ENCODE data around the gene ATXN7L2. TPM values are rescaled to one million over a fixed set of nuclear protein-coding genes. Genes with fewer than 3 reads are reported as not detected.

The ATXN7L2 gene
- polyA plus RNA-seq, 4 donors = 9.0 to 10.2 (median 9.8) TPM

- DNase-seq (ENCODE audit: low read depth in 4 of 4, low spot score in 3 of 4) = no peak
Observed at GRCh38 chr1:109495738-109496137, 12.0 kb downstream of the ATXN7L2 start.

- no peak for DNase-seq (ENCODE audit: low read depth in 4 of 4, low spot score in 3 of 4)
Observed at GRCh38 chr1:109497449-109498160, 13.9 kb downstream of the ATXN7L2 start.

- peak in 1 of 4 donors; percentile 59 for DNase-seq (ENCODE audit: low read depth in 4 of 4, low spot score in 3 of 4)
Observed at GRCh38 chr1:109498161-109498801, 14.6 kb downstream of the ATXN7L2 start.

DNA sequence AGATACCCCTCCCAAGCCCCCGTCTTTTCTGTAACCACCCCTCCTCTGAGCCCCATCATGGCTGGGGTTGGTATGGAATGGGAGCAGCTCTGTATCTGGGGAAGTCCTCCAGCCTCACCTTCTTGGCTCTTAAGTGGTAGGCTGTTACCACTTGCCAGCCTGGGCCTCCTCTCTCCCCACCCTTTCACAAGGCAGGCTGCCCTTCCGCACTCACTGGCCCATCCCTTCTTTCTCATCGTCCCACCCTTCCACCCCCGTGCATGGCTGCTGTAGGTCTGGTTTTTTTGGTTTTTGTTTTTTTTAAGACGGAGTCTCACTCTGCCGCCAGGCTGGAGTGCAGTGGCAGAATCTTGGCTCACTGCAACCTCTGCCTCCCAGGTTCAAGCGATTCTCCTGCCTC is 15.4 kb downstream of the ATXN7L2 start:
- no peak for DNase-seq (ENCODE audit: low read depth in 4 of 4, low spot score in 3 of 4)

GRCh38 chr1:109499661-109500536 is 16.2 kb downstream of the ATXN7L2 start:
- no peak for DNase-seq (ENCODE audit: low read depth in 4 of 4, low spot score in 3 of 4)

GRCh38 chr1:109500941-109501381 is 17.3 kb downstream of the ATXN7L2 start:
- no peak for DNase-seq (ENCODE audit: low read depth in 4 of 4, low spot score in 3 of 4)

- no peak for DNase-seq (ENCODE audit: low read depth in 4 of 4, low spot score in 3 of 4)
Observed at GRCh38 chr1:109501644-109502363, 18.1 kb downstream of the ATXN7L2 start.

DNA sequence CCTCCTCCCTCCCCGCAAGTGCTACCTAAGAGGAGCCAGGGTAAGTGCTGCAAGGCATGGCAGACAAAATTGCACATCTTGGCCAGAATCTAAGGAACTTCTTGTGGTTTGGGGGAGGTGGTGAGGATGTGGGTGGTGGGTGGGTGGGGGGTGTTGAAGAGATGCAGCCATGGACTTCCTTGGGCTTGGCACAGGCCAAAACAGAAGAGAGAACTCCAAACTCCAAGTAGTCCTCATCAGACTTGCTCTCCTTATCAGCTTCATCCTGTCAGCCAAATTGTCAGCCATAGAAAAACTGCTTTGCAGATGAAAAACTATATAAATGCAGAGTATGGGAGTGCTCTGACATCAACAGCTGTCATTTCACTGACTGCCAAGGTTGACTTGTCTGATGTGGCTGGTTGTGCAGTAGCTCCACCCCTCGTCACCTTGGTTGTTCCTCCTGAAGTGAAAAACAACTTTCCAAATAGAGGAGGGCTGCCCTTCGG is 18.7 kb downstream of the ATXN7L2 start:
- no peak for DNase-seq (ENCODE audit: low read depth in 4 of 4, low spot score in 3 of 4)

DNA sequence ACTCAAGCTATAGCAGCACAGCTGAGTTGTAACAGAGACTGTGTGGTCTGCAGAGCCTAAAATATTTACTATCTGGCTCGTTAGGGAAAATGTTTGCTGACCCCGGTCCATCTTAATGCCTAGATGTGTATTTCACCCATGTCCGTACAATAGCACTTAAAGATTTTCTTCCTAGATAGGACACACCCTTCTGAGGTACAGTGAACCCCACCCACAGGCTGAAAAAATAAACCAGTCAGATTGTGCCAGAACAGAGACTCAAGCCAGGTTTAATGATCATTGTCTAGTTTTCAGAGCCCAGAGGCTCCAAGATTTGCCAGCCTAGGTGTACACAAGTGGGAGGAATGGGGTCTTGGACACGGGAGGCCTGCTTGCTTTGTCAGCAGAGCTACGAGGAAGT is 20.2 kb downstream of the ATXN7L2 start:
- no peak for DNase-seq (ENCODE audit: low read depth in 4 of 4, low spot score in 3 of 4)

DNA sequence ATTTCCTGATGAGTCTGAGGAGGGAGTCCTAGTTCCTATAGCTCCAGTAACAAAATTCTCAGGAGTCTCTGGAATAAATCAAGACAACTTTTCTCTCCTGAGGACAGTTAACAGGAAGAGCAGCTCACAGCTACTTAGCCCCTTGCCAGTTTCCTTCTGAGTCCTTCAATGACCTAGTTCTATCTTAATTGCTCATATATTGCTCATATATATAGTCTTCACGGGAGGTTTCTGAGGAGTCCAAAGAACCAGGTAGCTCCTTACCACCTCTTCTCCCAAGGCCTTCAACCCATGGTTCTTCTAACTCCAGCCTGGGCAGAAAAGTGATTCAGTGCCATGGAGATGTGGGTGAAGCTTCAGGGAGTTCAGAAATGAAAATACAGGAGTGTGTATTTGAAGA is 21.3 kb downstream of the ATXN7L2 start:
- DNase-seq (ENCODE audit: low read depth in 4 of 4, low spot score in 3 of 4) = no peak

GRCh38 chr1:109508001-109508872 is 24.5 kb downstream of the ATXN7L2 start:
- DNase-seq (ENCODE audit: low read depth in 4 of 4, low spot score in 3 of 4) = no peak

DNA sequence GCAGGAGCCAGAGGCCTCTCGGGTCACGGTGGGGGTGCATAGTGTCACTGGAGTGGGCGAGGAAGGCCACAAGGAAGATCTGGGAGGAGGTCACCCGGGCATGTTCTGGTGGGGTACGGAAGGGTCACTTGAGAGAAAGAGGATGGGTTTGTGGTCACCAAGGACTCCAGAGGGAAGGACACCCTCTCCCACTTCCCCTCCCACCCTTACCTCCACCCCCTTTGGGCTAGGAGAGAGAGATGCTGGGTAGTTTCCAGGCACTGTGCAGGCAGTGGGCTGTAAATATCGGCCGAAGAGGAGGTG is 25.1 kb downstream of the ATXN7L2 start:
- no peak for DNase-seq (ENCODE audit: low read depth in 4 of 4, low spot score in 3 of 4)

- no peak for DNase-seq (ENCODE audit: low read depth in 4 of 4, low spot score in 3 of 4)
Observed at GRCh38 chr1:109509176-109510134, 25.8 kb downstream of the ATXN7L2 start, which contains the start of gene AMIGO1. TSS of gene AMIGO1 (minus strand) at chr1:109509727. CDS start at chr1:109508912, 815 bp downstream.

DNA sequence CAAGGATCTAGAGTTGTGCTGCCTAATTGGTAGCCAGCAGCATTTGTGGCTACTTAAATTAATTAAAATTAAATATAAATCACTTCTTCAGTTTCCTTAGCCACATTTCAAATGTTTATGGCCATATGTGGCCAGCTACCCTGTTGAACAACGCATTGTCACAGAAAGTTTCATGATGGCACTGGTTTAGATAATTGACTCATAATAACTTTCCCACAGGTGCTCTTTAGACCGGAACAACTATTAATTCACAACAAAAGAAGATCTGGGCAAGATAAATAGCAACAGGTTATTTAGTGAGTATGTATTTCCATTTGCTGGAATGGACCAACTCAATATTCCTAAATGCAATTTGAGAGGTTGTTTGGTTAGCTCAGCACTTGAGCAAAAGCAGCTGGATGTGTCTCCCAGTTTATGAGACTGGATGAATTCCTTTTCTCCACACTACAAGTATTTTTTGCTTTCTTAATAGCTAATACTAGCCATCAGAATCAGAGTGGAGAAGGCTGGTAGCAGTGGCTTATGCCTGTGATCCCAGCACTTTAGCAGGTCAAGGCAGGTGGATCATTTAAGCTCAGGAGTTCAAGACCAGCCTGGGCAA is 29.5 kb downstream of the ATXN7L2 start:
- DNase-seq (ENCODE audit: low read depth in 4 of 4, low spot score in 3 of 4) = no peak

- no peak for DNase-seq (ENCODE audit: low read depth in 4 of 4, low spot score in 3 of 4)
Observed at GRCh38 chr1:109514846-109515245, 31.1 kb downstream of the ATXN7L2 start.

GRCh38 chr1:109516872-109517271 is 33.2 kb downstream of the ATXN7L2 start:
- no peak for DNase-seq (ENCODE audit: low read depth in 4 of 4, low spot score in 3 of 4)

DNA sequence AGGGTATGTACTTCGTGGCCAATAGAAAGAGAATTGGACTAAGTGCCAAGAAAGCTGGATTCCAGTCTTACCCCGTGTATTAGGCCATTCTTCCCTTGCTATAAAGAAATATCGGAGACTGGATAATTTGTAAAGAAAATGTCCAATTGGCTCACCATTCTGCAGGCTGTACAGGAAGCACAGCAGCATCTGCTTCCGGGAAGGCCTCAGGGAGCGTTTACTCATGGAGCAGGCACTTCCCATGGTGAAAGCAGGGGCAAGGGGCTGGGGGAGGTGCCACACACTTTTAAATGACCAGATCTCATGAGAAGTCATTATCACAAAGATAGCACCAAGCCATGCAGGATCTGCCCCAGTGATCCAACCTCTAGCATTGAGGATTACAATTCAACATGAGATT is 33.6 kb downstream of the ATXN7L2 start:
- DNase-seq (ENCODE audit: low read depth in 4 of 4, low spot score in 3 of 4) = no peak
